Panc1 (cell line): ENCODE data around the gene RHBDL3. TPM values are rescaled to one million over a fixed set of nuclear protein-coding genes. Genes with fewer than 3 reads are reported as not detected.

Experiments used
- ATAC-seq: fragments of 200-7000 bp; cut with Tn5 transposase; 2 replicates; pipeline ENCODE4 v1.9.1; 2020; ENCODE audit warnings: mild to moderate bottlenecking, moderate library complexity
- BruUV-seq: library from RNA; stranded (reverse); fragments of 400-500 nt; replicated peaks from 2 replicates; lab custom pipeline; 2021; lab: Mats Ljungman, UMichigan
- CTCF ChIA-PET: fragments of 300-600 bp; sonication (Branson Sonifier 250); formaldehyde crosslinking; loops from one replicate; lab custom pipeline; 2022; ENCODE audit warnings: antibody characterized with exemption; lab: Charles Lee
- POLR2A ChIA-PET: fragments of 300-600 bp; sonication (Branson Sonifier 250); formaldehyde crosslinking; loops from one replicate; lab custom pipeline; 2022; ENCODE audit warnings: antibody characterized with exemption; lab: Charles Lee
- DNase-seq: peaks from one replicate; pipeline ENCODE4 v3.0.0-alpha.2; 2010; ENCODE audit warnings: low read depth, low spot score
- H3K27ac ChIP-seq: 2 replicates; pipeline ENCODE4 v1.5.1; 2011; ENCODE audit warnings: mild to moderate bottlenecking, low read length, inconsistent platforms
- H3K27me3 ChIP-seq: fragments of 200-500 bp; sonication (Bioruptor generic); 2 replicates; pipeline ENCODE4 v1.6.0; 2014; ENCODE audit warnings: low read length, inconsistent platforms; ENCODE audit not compliant: control insufficient read depth, insufficient read depth
- H3K36me3 ChIP-seq: fragments of 200-500 bp; sonication (Bioruptor generic); 2 replicates; pipeline ENCODE4 v1.5.1; 2014; ENCODE audit warnings: inconsistent platforms, mild to moderate bottlenecking, low read length, moderate library complexity; ENCODE audit not compliant: control insufficient read depth, insufficient read depth
- H3K4me1 ChIP-seq: 2 replicates; pipeline ENCODE4 v1.5.1; 2011; ENCODE audit warnings: inconsistent platforms, mild to moderate bottlenecking, low read length, moderate library complexity; ENCODE audit not compliant: control insufficient read depth, insufficient read depth
- H3K4me3 ChIP-seq, 2 experiments: 2 replicates each; pipeline ENCODE4 v1.5.1; 2011 to 2012; ENCODE audit warnings: low read depth in 2 of 2, low read length in 2 of 2, mild to moderate bottlenecking in 2 of 2, inconsistent platforms in 1 of 2, moderate library complexity in 1 of 2
- H3K9me3 ChIP-seq: fragments of 200-500 bp; sonication (Bioruptor generic); 2 replicates; pipeline ENCODE4 v1.5.1; 2014; ENCODE audit warnings: low read depth, mild to moderate bottlenecking, inconsistent platforms, low read length, moderate library complexity; ENCODE audit not compliant: control insufficient read depth, insufficient read depth
- POLR2AphosphoS5 ChIP-seq: IDR thresholded peaks from 2 replicates; pipeline ENCODE4 v1.6.1; 2012; ENCODE audit warnings: mild to moderate bottlenecking, low read depth, low read length, moderate library complexity
- SIN3A ChIP-seq: IDR thresholded peaks from 2 replicates; pipeline ENCODE4 v1.6.1; 2012; ENCODE audit warnings: low read depth, mild to moderate bottlenecking, low read length, moderate library complexity, borderline replicate concordance; ENCODE audit not compliant: insufficient read depth
- TCF7L2 ChIP-seq: IDR thresholded peaks from 2 replicates; pipeline ENCODE4 v1.6.1; 2011; ENCODE audit warnings: mild to moderate bottlenecking, low read depth, low read length, inconsistent platforms
- in situ Hi-C: cut with HindIII; loops from 2 replicates; pipeline ENCODE4 v1.10.0; 2016; ENCODE audit warnings: low sequenced_read_pairs, low pct_unique_long_range_greater_than_20kb
- intact Hi-C: fragments of 100-400 bp; cut with micrococcal nuclease; formaldehyde crosslinking; loops from one replicate; pipeline ENCODE4 v1.10.0; 2022; ENCODE audit not compliant: unreplicated experiment
- total RNA-seq: library from RNA; stranded (reverse); gene quantifications from one replicate; pipeline ENCODE4 v1.2.1, GENCODE V29; 2021; ENCODE audit not compliant: unreplicated experiment
- TF ChIP-seq, protein P1 (sequence below): fragments of 450-650 bp; IDR thresholded peaks from 2 replicates; pipeline ENCODE4 v1.5.1; 2017; ENCODE audit warnings: mild to moderate bottlenecking
- TF ChIP-seq, protein P2 (sequence below), 2 experiments: IDR thresholded peaks; 2 replicates each; pipeline ENCODE4 v1.6.1; 2011 to 2012; ENCODE audit warnings: low read depth in 2 of 2, control low read depth in 1 of 2, low read length in 1 of 2, mild to moderate bottlenecking in 1 of 2, moderate library complexity in 1 of 2; ENCODE audit not compliant: insufficient read depth in 1 of 2

RHBDL3 gene
- total RNA-seq, 1 experiment from 2014 or later = 3.2 TPM

DNA sequence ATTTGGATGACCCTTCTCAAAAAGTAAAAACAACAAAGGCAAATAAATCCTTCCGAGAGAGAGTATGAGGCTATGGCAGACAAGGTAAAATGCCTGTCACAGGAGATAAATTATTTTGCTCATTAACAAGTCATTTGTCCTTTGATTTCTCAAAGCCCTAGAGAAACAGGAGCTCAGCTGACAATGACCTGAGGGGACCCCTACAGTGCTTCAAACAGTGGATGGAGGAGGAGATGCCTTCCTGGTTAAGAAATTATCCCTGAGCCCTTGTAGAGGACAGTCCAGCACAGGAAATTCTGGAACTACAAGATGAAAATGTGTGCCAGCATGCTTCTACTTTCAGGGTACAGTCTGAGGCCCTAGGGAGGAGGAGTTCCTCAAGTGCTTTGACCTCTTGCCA lies 24.0 kb upstream of the RHBDL3 start:
- no peaks in the 10 kb centered on the region for H3K27me3 ChIP-seq
- H3K9me3 ChIP-seq = no peaks in the 10 kb centered on the region
- H3K4me3 ChIP-seq = no peak overlapping the region
- no peak overlapping the region for H3K27ac ChIP-seq
- no peak for TF ChIP-seq SIN3A
- TF ChIP-seq, protein P1, sequence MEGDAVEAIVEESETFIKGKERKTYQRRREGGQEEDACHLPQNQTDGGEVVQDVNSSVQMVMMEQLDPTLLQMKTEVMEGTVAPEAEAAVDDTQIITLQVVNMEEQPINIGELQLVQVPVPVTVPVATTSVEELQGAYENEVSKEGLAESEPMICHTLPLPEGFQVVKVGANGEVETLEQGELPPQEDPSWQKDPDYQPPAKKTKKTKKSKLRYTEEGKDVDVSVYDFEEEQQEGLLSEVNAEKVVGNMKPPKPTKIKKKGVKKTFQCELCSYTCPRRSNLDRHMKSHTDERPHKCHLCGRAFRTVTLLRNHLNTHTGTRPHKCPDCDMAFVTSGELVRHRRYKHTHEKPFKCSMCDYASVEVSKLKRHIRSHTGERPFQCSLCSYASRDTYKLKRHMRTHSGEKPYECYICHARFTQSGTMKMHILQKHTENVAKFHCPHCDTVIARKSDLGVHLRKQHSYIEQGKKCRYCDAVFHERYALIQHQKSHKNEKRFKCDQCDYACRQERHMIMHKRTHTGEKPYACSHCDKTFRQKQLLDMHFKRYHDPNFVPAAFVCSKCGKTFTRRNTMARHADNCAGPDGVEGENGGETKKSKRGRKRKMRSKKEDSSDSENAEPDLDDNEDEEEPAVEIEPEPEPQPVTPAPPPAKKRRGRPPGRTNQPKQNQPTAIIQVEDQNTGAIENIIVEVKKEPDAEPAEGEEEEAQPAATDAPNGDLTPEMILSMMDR = no peak
- TF ChIP-seq TCF7L2 = no peak
- TF ChIP-seq, protein P2, sequence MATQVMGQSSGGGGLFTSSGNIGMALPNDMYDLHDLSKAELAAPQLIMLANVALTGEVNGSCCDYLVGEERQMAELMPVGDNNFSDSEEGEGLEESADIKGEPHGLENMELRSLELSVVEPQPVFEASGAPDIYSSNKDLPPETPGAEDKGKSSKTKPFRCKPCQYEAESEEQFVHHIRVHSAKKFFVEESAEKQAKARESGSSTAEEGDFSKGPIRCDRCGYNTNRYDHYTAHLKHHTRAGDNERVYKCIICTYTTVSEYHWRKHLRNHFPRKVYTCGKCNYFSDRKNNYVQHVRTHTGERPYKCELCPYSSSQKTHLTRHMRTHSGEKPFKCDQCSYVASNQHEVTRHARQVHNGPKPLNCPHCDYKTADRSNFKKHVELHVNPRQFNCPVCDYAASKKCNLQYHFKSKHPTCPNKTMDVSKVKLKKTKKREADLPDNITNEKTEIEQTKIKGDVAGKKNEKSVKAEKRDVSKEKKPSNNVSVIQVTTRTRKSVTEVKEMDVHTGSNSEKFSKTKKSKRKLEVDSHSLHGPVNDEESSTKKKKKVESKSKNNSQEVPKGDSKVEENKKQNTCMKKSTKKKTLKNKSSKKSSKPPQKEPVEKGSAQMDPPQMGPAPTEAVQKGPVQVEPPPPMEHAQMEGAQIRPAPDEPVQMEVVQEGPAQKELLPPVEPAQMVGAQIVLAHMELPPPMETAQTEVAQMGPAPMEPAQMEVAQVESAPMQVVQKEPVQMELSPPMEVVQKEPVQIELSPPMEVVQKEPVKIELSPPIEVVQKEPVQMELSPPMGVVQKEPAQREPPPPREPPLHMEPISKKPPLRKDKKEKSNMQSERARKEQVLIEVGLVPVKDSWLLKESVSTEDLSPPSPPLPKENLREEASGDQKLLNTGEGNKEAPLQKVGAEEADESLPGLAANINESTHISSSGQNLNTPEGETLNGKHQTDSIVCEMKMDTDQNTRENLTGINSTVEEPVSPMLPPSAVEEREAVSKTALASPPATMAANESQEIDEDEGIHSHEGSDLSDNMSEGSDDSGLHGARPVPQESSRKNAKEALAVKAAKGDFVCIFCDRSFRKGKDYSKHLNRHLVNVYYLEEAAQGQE (IDR thresholded peaks at IDR 0.05; ENCODE audit: insufficient read depth in 1 of 2, low read depth in 2 of 2, low read length in 1 of 2) = no peak
- no peak for TF ChIP-seq POLR2AphosphoS5
- BruUV-seq = no TSS peak
- POLR2A ChIA-PET = no interaction called here
- intact Hi-C loops (no loop called here), in situ Hi-C loops (no loop called here)
- DNase-seq (no peak), ATAC-seq (no peak)
- CTCF ChIA-PET = interaction anchor here (1.1 kb wide), 1 partner anchor 11 kb away, joined by 3 read pairs; no protein-coding TSS in a partner anchor
- no peaks in the 10 kb centered on the region for H3K36me3 ChIP-seq
- no peaks in the 10 kb centered on the region for H3K4me1 ChIP-seq

DNA sequence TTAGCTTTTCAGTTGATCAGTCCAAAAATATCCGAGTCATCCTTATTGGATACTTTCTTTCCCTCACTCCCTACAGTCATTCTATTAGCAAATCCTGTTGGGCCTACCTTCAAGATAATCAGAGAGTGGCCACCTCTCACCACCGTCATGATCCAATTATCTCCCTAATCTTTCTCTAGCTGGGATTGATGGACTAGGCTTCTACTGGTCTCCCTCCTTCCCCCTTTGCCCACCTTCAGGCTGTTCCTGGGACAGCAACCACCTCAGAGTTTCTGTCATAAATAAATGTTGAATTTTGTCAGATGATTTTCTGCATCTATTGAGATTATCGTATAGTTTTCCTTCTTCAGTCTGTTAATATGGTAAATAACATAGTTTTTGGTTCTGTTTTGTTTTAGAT lies 16.2 kb upstream of the RHBDL3 start:
- Histone ChIP-seq H3K9me3 (no peaks in the 10 kb centered on the region), H3K27ac (no peak overlapping the region), H3K36me3 (no peaks in the 10 kb centered on the region), H3K4me1 (no peaks in the 10 kb centered on the region), H3K27me3 (no peaks in the 10 kb centered on the region), H3K4me3 (no peak overlapping the region)
- TF ChIP-seq TCF7L2 = no peak
- TF ChIP-seq, protein P2 (IDR thresholded peaks at IDR 0.05; ENCODE audit: insufficient read depth in 1 of 2, low read depth in 2 of 2, low read length in 1 of 2) = no peak
- TF ChIP-seq, protein P1 = no peak
- no peak for TF ChIP-seq SIN3A
- TF ChIP-seq POLR2AphosphoS5 = no peak
- DNase-seq (no peak), ATAC-seq (no peak)
- POLR2A ChIA-PET = no interaction called here
- BruUV-seq = no TSS peak
- in situ Hi-C loops (no loop called here), intact Hi-C loops (no loop called here)
- CTCF ChIA-PET = no interaction called here
